Heart left ventricle (tissue), 16 donors: ENCODE data around the gene DDX42. TPM values are rescaled to one million over a fixed set of nuclear protein-coding genes. Genes with fewer than 3 reads are reported as not detected.

Source experiments
- ATAC-seq, 4 donors: fragments of 200-7000 bp; cut with Tn5 transposase; one replicate each; pipeline ENCODE4 v1.9.1; 2020 to 2022; ENCODE audit warnings: moderate library complexity in 4 of 4, mild to moderate bottlenecking in 3 of 4, moderate number of reproducible peaks in 1 of 4
- DNase-seq, 5 donors: peaks; one replicate each; pipeline ENCODE4 v3.0.0-alpha.2; 2020
- H3K27ac ChIP-seq, 12 donors: fragments of 200-600 bp; sonication (generic) in 4 of 12; one replicate each; pipeline versions ENCODE4 v1.5.0 to v1.8.0; 2016 to 2022; ENCODE audit warnings: mild to moderate bottlenecking in 2 of 12
- H3K27me3 ChIP-seq, 9 donors: fragments of 200-600 bp; sonication (generic) in 2 of 9; one replicate each; pipeline versions ENCODE4 v1.5.1 to v1.8.0; 2016 to 2022; ENCODE audit warnings: mild to moderate bottlenecking in 3 of 9
- H3K36me3 ChIP-seq, 9 donors: fragments of 200-600 bp; sonication (generic) in 2 of 9; one replicate each; pipeline versions ENCODE4 v1.5.0 to v1.8.0; 2018 to 2022; ENCODE audit warnings: mild to moderate bottlenecking in 2 of 9
- H3K4me1 ChIP-seq, 12 donors: fragments of 200-600 bp; sonication (generic) in 4 of 12; one replicate each; pipeline versions ENCODE4 v1.5.0 to v1.8.0; 2016 to 2022; ENCODE audit warnings: mild to moderate bottlenecking in 3 of 12
- H3K4me3 ChIP-seq, 12 donors: fragments of 200-600 bp; sonication (generic) in 4 of 12; one replicate each; pipeline versions ENCODE4 v1.5.0 to v1.8.0; 2017 to 2022; ENCODE audit warnings: mild to moderate bottlenecking in 9 of 12, moderate library complexity in 4 of 12
- H3K9me3 ChIP-seq, 12 donors: fragments of 200-600 bp; sonication (generic) in 4 of 12; one replicate each; pipeline versions ENCODE4 v1.5.0 to v1.8.0; 2016 to 2022; ENCODE audit warnings: mild to moderate bottlenecking in 1 of 12
- CTCF ChIP-seq, 12 donors: fragments of 200-600 bp; sonication (generic) in 4 of 12; IDR thresholded peaks; one replicate each; pipeline versions ENCODE4 v1.5.0 to v1.8.0; 2018 to 2022; ENCODE audit warnings: antibody characterized with exemption in 12 of 12, mild to moderate bottlenecking in 5 of 12
- POLR2A ChIP-seq, 2 donors: fragments of 450-650 bp; IDR thresholded peaks; one replicate each; pipeline ENCODE4 v1.6.1; 2017; ENCODE audit warnings: antibody characterized with exemption in 2 of 2, mild to moderate bottlenecking in 2 of 2, moderate library complexity in 2 of 2
- WGBS, 4 donors: extraction: QIAGEN DNeasy Blood & Tissue Kit in 2 of 4; methylation state at CpG; one replicate each; pipeline versions ENCODE4 v1.1.5 to v1.1.7; 2013 to 2018; 5-methylcytosine and 5-hydroxymethylcytosine counted together
- intact Hi-C, 10 donors: fragments of 100-400 bp; cut with DNase I; formaldehyde crosslinking; loops; one replicate each; pipeline versions ENCODE4 v1.11.1 to v1.14.2; 2022
- polyA plus RNA-seq, 2 donors: library from polyadenylated mRNA; stranded (reverse); fragments of 200-250 nt; gene quantifications; one replicate each; pipeline ENCODE4 v1.2.3, GENCODE V29; 2013
- total RNA-seq, 9 donors: library from RNA; depleted of rRNA in 2 of 9; stranded (reverse); fragments of >200 nt in 2 of 9; fragmentation: NEBNext Ultra II Directional in 3 of 9; extraction: Animal tissue kit (Norgen Biotek cat#: 25700) in 3 of 9; gene quantifications; one replicate each; pipeline versions ENCODE4 v1.1.0 to v1.2.4, GENCODE V29; 2016 to 2023
- donor health status: ischemic (EF 13 %, LVEDD 7.1; RV severe dilation, severe dysfunction).
- donor health status: healthy with polysubstance abuse.
- donor health status: DM: no; HTN: yes; CAD: no.
- donor health status: DM: no; HTN: no; CAD: no.
- donor health status: ischemic (EF 25% LVEDD 6.9; RV normal size, moderate dysfunction).
- donor health status: ischemic (EF 25% LVEDD 5.7; RV mildly dilated, moderate dysfunction).
- donor health status: healthy.
- donor health status: DM: yes; HTN: yes; CAD: no.
- donor health status: ischemic (EF 35%, LVEDD 5.7; RV mildly dilated, moderate dysfunction).
- donor health status: nonischemic (EF 11% LVEDD 7.7; RV severe dilation, severe dysfunction).
- donor health status: DM: yes; HTN: yes; CAD: no.
- donor health status: PGD.
- donor health status: ischemic (EF 29% LVEDD 5.4; RV normal size, mild dysfunction).
- donor health status: nonischemic (EF 23%, LVEDD 6.1; RV moderate dilation, normal function).

DDX42 gene
- total and polyA plus RNA-seq, 11 donors, result 30.1 to 75.0 (median 56.8) TPM

- Histone ChIP-seq H3K4me3 (peak overlapping the region; percentile 65 to 99 (median 79)), H3K27ac (peak overlapping the region; percentile 85 to 99 (median 98)), H3K27me3 (no peaks in the 10 kb centered on the region), H3K36me3 (peaks cover 0 to 26% (median 4%) of the 10 kb centered on the region in 9 donors), H3K4me1 (peaks cover 3 to 71% (median 46%) of the 10 kb centered on the region in 12 donors), H3K9me3 (no peaks in the 10 kb centered on the region)
- WGBS, 4 donors, result 4 to 5% (median 4%) methylated on average over 7 of the region's 7 CpGs
- intact Hi-C loops, result loop anchor here in 5 of 10 donors (2.0 to 10.0 kb wide), 7 partner anchors 30 to 348 kb away; partner anchors contain the start of genes FTSJ3 (in 3 of the 5), PSMC5 (in 3 of the 5), SMARCD2 (in 2 of the 5) and DCAF7 (in 1 of the 5)
- no peak for DNase-seq
- TF ChIP-seq CTCF (IDR thresholded peaks at IDR 0.05) (no peak), POLR2A (IDR thresholded peaks at IDR 0.05) (no peak)
- ATAC-seq, result no peak
These were observed 1.1 kb upstream of the DDX42 start for GRCh38 chr17:63772801-63773271.

- peaks cover 3 to 70% (median 43%) of the 10 kb centered on the region in 12 donors for H3K4me1 ChIP-seq
- H3K27me3 ChIP-seq, result no peaks in the 10 kb centered on the region
- peak within 1 kb of the TSS; percentile 65 to 99 (median 82) for H3K4me3 ChIP-seq
- TF ChIP-seq CTCF (IDR thresholded peaks at IDR 0.05) (no peak), POLR2A (IDR thresholded peaks at IDR 0.05) (peak; percentile 79 to 97)
- WGBS, 4 donors, result 0% methylated on average over 36 to 74 of the region's 74 CpGs
- ATAC-seq (peak; percentile 93 to 96 (median 96)), DNase-seq (peak; percentile 98 to 99 (median 99))
- peaks cover 0 to 26% (median 10%) of the 10 kb centered on the region in 9 donors for H3K36me3 ChIP-seq
- H3K27ac ChIP-seq, result peak within 1 kb of the TSS; percentile 88 to 99 (median 98)
- intact Hi-C loops, result loop anchor here in 5 of 10 donors (2.0 to 10.0 kb wide), 7 partner anchors 31 to 349 kb away; partner anchors contain the start of genes FTSJ3 (in 3 of the 5), PSMC5 (in 3 of the 5), SMARCD2 (in 2 of the 5) and DCAF7 (in 1 of the 5)
- no peaks in the 10 kb centered on the region for H3K9me3 ChIP-seq
These were observed 464 bp upstream of the DDX42 start, which contains the start of gene CCDC47 for GRCh38 chr17:63773272-63774140. CCDC47 (minus strand) TSS chr17:63773597; CDS start chr17:63766175, 7,422 bp downstream.

DNA sequence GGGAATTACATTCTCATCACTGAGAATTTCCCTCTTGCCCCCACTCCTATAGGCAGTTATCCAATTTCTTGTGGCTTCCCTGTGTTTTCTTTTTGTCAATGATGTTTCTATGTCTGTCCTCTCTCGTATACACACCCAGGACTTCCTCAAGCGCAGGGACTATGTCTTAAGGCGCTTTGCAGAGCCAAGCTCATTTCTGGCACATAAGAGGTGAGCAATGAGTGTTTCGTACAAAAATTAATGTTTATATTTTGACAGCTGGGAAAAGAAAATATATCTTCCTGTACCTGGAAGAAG is 947 bp downstream of the DDX42 start:
- Histone ChIP-seq H3K4me1 (peaks cover 3 to 73% (median 42%) of the 10 kb centered on the region in 12 donors), H3K27me3 (no peaks in the 10 kb centered on the region), H3K4me3 (peak overlapping the region; percentile 65 to 99 (median 82)), H3K9me3 (no peaks in the 10 kb centered on the region), H3K27ac (peak overlapping the region in 11 of 12 donors; percentile 96 to 99 (median 98)), H3K36me3 (peaks cover 0 to 34% (median 19%) of the 10 kb centered on the region in 9 donors)
- DNase-seq (no peak), ATAC-seq (no peak)
- WGBS, 4 donors, result 3 to 6% (median 4%) methylated on average over 4 of the region's 4 CpGs
- no peak for TF ChIP-seq CTCF (IDR thresholded peaks at IDR 0.05)
- TF ChIP-seq POLR2A (IDR thresholded peaks at IDR 0.05), result no peak
- intact Hi-C loops, result loop anchor here in 7 of 10 donors (5.0 to 10.0 kb wide), 7 partner anchors 42 to 350 kb away; partner anchors contain the start of genes FTSJ3 (in 4 of the 7), PSMC5 (in 4 of the 7), DCAF7 (in 1 of the 7) and SMARCD2 (in 1 of the 7)
